Activated CD4-positive, alpha-beta T cell treated with anti-CD3 and anti-CD28 coated beads, Interleukin-2, amount 10 ng/mL, durations not matched to agents 24 days and 14 days (primary cell): Measurements from ENCODE around the gene AOPEP. TPM values are rescaled to one million over a fixed set of nuclear protein-coding genes. Genes with fewer than 3 reads are reported as not detected.

Experiments
- DNase-seq: peaks from one replicate; pipeline ENCODE4 v3.0.0; 2022
- H3K27ac Mint-ChIP-seq: one replicate; pipeline ENCODE4 v1.8.0; 2022; ENCODE audit warnings: mild to moderate bottlenecking, mixed read lengths
- H3K27me3 Mint-ChIP-seq: one replicate; pipeline ENCODE4 v1.8.0; 2022; ENCODE audit warnings: mixed read lengths
- H3K36me3 Mint-ChIP-seq: one replicate; pipeline ENCODE4 v1.8.0; 2022; ENCODE audit warnings: low read depth, mild to moderate bottlenecking, mixed read lengths
- H3K4me1 Mint-ChIP-seq: one replicate; pipeline ENCODE4 v1.8.0; 2021; ENCODE audit warnings: mixed read lengths
- H3K4me3 Mint-ChIP-seq: one replicate; pipeline ENCODE4 v1.8.0; 2022; ENCODE audit warnings: mild to moderate bottlenecking, moderate library complexity, mixed read lengths
- H3K9me3 Mint-ChIP-seq: one replicate; pipeline ENCODE4 v1.8.0; 2021; ENCODE audit warnings: mixed read lengths
- intact Hi-C: fragments of 100-400 bp; cut with micrococcal nuclease; formaldehyde crosslinking; loops from one replicate; pipeline ENCODE4 v1.15.1; 2023
- total RNA-seq: library from RNA; stranded (reverse); gene quantifications from 2 replicates; pipeline ENCODE4 v1.2.3, GENCODE V29; 2022

Gene AOPEP
- total RNA-seq, 1 donor from 2014 or later: 20.7 TPM

DNA sequence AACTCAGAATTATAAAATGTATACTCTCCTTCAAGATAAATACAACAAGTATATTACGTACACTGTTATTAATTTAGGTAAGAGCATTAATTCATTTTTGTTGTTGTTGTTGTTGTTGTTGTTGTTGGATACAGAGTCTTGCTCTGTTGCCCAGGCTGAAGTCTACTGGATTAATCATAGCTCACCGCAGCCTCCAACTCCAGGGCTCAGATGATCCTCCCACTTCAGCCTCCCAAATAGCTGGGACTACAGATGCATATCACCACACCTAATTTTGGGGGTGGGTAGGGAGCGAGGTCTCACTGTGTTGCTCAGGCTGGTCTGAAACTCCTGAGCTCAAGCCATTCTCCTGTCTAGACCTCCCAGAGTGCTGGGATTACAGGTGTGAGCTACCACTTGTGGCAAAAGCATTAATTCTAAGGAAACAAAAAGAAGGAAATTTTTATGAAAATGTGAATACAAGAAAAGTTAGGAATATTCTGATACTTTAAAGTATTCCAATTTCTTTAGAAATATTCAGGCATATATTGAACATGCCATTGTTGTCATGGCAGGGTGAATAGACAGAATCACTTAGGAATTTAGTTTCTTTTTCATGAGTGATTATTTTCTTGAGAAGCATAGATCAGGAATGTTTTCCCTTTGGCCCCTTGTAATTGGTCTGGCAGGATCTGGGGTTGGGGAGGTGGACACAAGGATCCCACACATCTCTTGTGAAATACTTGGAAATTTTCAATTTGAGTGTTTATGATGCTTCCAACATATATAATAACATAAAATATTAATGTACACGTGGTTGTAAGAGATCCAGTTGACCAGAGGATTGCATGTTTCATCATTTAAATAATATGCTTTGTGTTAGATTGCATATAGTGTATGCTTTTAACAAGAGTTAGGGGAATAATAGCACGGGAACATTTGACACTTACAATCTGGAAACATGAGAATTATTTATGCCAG is 327.4 kb downstream of the AOPEP start:
- H3K27me3 Mint-ChIP-seq: peaks cover 11% of the 10 kb centered on the region
- H3K36me3 Mint-ChIP-seq: peaks cover 5% of the 10 kb centered on the region
- no peak overlapping the region for H3K4me3 Mint-ChIP-seq
- intact Hi-C loops: no loop called here
- DNase-seq: no peak
- no peak overlapping the region for H3K27ac Mint-ChIP-seq
- H3K4me1 Mint-ChIP-seq: peaks cover 7% of the 10 kb centered on the region
- H3K9me3 Mint-ChIP-seq: no peaks in the 10 kb centered on the region

DNA sequence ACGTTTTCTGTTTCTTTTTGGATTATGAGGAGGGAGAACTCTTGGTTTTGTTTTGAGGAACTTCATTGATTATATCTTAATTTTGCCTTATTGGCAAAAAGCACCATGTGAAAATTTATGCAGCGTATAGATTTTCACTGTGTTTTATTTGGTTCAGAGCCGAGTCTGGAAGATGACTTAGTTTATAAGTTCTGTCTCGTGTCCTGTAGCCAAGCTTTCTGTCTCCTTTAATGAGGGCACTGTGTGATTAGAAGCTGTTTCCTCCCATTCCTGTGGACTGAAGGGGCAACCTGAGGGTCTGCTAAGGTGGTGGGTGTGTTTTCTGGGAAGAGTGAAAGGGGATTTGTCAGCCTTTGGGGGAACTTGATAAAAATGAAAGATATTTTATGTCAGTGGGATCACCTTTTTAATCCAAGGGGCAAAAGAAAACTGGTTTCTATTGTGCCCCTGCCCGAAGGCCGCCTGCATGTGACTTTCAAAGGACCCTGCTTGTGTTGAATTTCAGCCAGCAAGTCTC is 328.9 kb downstream of the AOPEP start:
- H3K27me3 Mint-ChIP-seq: peaks cover 4% of the 10 kb centered on the region
- intact Hi-C loops: no loop called here
- no peaks in the 10 kb centered on the region for H3K9me3 Mint-ChIP-seq
- H3K4me3 Mint-ChIP-seq: no peak overlapping the region
- H3K36me3 Mint-ChIP-seq: peaks cover 3% of the 10 kb centered on the region
- DNase-seq: no peak
- peaks cover 5% of the 10 kb centered on the region for H3K4me1 Mint-ChIP-seq
- no peak overlapping the region for H3K27ac Mint-ChIP-seq

GRCh38 chr9:95055851-95056551 is 329.5 kb downstream of the AOPEP start:
- H3K27ac Mint-ChIP-seq: no peak overlapping the region
- H3K4me1 Mint-ChIP-seq: peaks cover 5% of the 10 kb centered on the region
- peaks cover 2% of the 10 kb centered on the region for H3K27me3 Mint-ChIP-seq
- intact Hi-C loops: no loop called here
- no peak for DNase-seq
- H3K36me3 Mint-ChIP-seq: peaks cover 5% of the 10 kb centered on the region
- H3K4me3 Mint-ChIP-seq: no peak overlapping the region
- H3K9me3 Mint-ChIP-seq: no peaks in the 10 kb centered on the region

GRCh38 chr9:95057101-95057500 is 330.6 kb downstream of the AOPEP start:
- Mint-ChIP-seq H3K9me3 (no peaks in the 10 kb centered on the region), H3K27ac (no peak overlapping the region), H3K4me3 (no peak overlapping the region), H3K36me3 (peaks cover 5% of the 10 kb centered on the region), H3K4me1 (peaks cover 5% of the 10 kb centered on the region), H3K27me3 (peaks cover 2% of the 10 kb centered on the region)
- DNase-seq: no peak
- intact Hi-C loops: no loop called here

DNA sequence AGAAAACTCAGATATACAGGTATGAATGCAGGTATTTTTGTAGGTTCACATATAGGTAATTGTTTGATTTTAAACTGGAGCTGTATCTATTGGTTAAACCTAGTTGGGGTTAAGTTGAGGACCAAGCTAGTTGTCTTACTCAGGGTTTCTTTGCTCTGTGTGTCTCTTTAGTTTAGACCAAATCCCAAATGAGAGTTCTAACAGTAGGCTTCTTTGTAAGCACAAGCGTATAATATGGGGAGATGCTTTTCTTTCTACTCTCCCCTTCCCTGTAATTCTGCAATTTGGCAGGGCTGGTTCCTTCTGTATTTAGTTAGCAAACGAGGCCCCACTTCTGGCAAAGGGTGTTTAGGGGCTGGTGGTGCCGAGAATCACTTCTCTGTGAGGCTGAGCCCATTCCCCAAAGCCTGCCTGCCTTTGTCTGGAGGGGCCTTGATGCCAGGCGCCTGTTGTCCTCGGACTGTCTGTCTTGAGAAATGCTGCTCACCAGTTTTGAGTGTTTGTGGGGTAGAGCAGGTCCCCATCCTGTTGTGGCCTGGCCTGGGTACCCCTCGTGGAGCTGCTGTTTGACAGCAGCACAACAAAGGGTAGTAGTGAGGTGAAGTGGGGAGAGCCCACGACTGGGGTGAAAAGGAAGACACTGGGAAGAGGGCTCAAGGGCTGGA is 331.8 kb downstream of the AOPEP start:
- peaks cover 5% of the 10 kb centered on the region for H3K4me1 Mint-ChIP-seq
- H3K27me3 Mint-ChIP-seq: no peaks in the 10 kb centered on the region
- intact Hi-C loops: no loop called here
- H3K27ac Mint-ChIP-seq: no peak overlapping the region
- DNase-seq: no peak
- no peak overlapping the region for H3K4me3 Mint-ChIP-seq
- H3K36me3 Mint-ChIP-seq: peaks cover 5% of the 10 kb centered on the region
- H3K9me3 Mint-ChIP-seq: no peaks in the 10 kb centered on the region

DNA sequence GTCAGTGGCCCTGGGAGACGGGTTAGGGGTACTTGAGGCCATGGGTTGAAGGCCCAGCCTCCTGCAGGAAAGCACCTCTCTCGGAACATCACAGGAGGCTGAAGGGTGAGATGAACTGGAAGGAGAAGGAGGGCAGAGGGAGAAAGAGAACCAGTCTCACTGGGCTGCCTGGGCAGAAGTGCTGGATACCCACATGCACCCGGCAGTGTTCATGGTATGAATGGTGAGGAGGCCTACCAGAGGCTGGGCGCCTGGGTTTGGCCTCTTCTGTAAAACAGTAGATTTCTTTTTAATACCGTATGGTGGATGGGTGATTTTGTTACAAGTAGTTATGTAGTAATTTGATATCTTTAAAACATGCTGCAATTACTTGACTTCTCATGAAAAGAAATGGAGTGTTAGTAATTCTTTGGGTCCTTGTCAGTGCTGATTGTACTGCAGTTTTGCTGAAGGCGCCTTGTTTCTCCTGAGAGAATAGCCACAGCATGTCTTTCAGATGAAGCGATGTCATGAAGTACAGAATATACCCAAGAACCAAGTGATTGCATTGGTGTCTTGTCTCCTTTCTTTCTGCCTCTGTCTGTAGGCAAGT is 332.4 kb downstream of the AOPEP start:
- intact Hi-C loops: no loop called here
- Mint-ChIP-seq H3K27me3 (no peaks in the 10 kb centered on the region), H3K27ac (no peak overlapping the region), H3K4me3 (no peak overlapping the region), H3K36me3 (peaks cover 7% of the 10 kb centered on the region), H3K9me3 (no peaks in the 10 kb centered on the region), H3K4me1 (peaks cover 5% of the 10 kb centered on the region)
- no peak for DNase-seq

- intact Hi-C loops: no loop called here
- Mint-ChIP-seq H3K9me3 (no peaks in the 10 kb centered on the region), H3K27me3 (no peaks in the 10 kb centered on the region), H3K4me1 (peaks cover 2% of the 10 kb centered on the region), H3K36me3 (peaks cover 6% of the 10 kb centered on the region), H3K27ac (no peak overlapping the region), H3K4me3 (no peak overlapping the region)
- DNase-seq: no peak
These were observed 333.7 kb downstream of the AOPEP start for GRCh38 chr9:95060234-95060633.

GRCh38 chr9:95060916-95061315 is 334.4 kb downstream of the AOPEP start:
- no peaks in the 10 kb centered on the region for H3K27me3 Mint-ChIP-seq
- no peak overlapping the region for H3K27ac Mint-ChIP-seq
- no peak overlapping the region for H3K4me3 Mint-ChIP-seq
- peaks cover 7% of the 10 kb centered on the region for H3K36me3 Mint-ChIP-seq
- intact Hi-C loops: no loop called here
- no peaks in the 10 kb centered on the region for H3K4me1 Mint-ChIP-seq
- H3K9me3 Mint-ChIP-seq: no peaks in the 10 kb centered on the region
- DNase-seq: no peak

GRCh38 chr9:95061916-95062595 is 335.6 kb downstream of the AOPEP start:
- H3K4me1 Mint-ChIP-seq: no peaks in the 10 kb centered on the region
- DNase-seq: no peak
- intact Hi-C loops: no loop called here
- H3K27ac Mint-ChIP-seq: no peak overlapping the region
- peaks cover 7% of the 10 kb centered on the region for H3K36me3 Mint-ChIP-seq
- no peaks in the 10 kb centered on the region for H3K27me3 Mint-ChIP-seq
- H3K9me3 Mint-ChIP-seq: no peaks in the 10 kb centered on the region
- no peak overlapping the region for H3K4me3 Mint-ChIP-seq

DNA sequence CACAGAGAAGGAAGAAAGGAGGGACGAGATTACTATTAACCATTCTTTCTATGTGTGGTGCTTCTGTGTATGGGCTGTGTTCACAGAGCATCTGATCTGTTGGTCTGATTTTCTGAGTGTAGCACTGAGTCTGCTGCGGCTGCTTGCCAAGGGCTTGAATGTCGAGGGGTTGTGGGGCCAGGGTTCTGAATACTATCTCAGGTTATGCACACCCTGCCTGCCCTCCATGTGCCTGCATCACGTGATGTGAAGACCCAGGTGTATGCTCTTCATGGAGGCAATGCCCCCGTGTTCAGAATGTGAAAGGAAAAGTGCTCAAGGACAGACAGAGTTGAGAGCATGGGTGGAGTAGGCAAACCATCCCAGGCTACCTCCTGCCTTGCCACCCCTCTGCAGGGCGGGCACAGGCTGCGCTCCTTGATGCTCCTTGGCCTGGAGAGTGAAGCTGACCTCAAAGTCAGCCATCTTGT is 336.1 kb downstream of the AOPEP start:
- no peaks in the 10 kb centered on the region for H3K27me3 Mint-ChIP-seq
- H3K9me3 Mint-ChIP-seq: no peaks in the 10 kb centered on the region
- intact Hi-C loops: no loop called here
- H3K4me1 Mint-ChIP-seq: no peaks in the 10 kb centered on the region
- no peak overlapping the region for H3K27ac Mint-ChIP-seq
- no peak for DNase-seq
- H3K36me3 Mint-ChIP-seq: peaks cover 7% of the 10 kb centered on the region
- no peak overlapping the region for H3K4me3 Mint-ChIP-seq

- Mint-ChIP-seq H3K27me3 (no peaks in the 10 kb centered on the region), H3K36me3 (peaks cover 7% of the 10 kb centered on the region), H3K4me3 (no peak overlapping the region), H3K27ac (no peak overlapping the region), H3K9me3 (no peaks in the 10 kb centered on the region), H3K4me1 (no peaks in the 10 kb centered on the region)
- no peak for DNase-seq
- intact Hi-C loops: no loop called here
These were observed 336.8 kb downstream of the AOPEP start for GRCh38 chr9:95063300-95063699.

GRCh38 chr9:95065224-95065623 is 338.7 kb downstream of the AOPEP start:
- no peak overlapping the region for H3K4me3 Mint-ChIP-seq
- no peaks in the 10 kb centered on the region for H3K27me3 Mint-ChIP-seq
- no peak overlapping the region for H3K27ac Mint-ChIP-seq
- DNase-seq: no peak
- peaks cover 7% of the 10 kb centered on the region for H3K36me3 Mint-ChIP-seq
- intact Hi-C loops: no loop called here
- H3K9me3 Mint-ChIP-seq: no peaks in the 10 kb centered on the region
- H3K4me1 Mint-ChIP-seq: no peaks in the 10 kb centered on the region

DNA sequence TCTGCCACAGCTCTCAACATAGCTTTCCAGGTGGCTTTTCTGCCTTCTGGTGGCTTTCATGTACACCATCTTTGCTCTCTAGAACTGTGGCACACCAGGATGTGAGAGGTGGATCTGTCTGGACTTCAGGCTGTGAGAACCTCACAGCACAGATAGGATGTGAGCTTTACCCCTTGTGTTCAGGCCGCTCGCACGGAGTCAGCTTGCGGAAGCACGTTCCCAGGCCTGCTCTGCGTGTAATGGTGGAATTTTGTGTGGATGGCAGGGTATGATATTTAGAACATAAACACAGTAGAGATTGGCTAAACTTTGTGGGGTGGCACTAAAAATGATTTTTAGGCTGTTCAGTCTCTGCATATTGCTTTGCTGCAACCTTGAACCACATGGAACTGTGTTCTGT is 340.6 kb downstream of the AOPEP start:
- H3K9me3 Mint-ChIP-seq: no peaks in the 10 kb centered on the region
- H3K4me3 Mint-ChIP-seq: no peak overlapping the region
- H3K4me1 Mint-ChIP-seq: no peaks in the 10 kb centered on the region
- DNase-seq: no peak
- no peaks in the 10 kb centered on the region for H3K27me3 Mint-ChIP-seq
- peaks cover 5% of the 10 kb centered on the region for H3K36me3 Mint-ChIP-seq
- no peak overlapping the region for H3K27ac Mint-ChIP-seq
- intact Hi-C loops: no loop called here
